ENCODE measurements around the gene TECPR1.

The TECPR1 gene

DNA sequence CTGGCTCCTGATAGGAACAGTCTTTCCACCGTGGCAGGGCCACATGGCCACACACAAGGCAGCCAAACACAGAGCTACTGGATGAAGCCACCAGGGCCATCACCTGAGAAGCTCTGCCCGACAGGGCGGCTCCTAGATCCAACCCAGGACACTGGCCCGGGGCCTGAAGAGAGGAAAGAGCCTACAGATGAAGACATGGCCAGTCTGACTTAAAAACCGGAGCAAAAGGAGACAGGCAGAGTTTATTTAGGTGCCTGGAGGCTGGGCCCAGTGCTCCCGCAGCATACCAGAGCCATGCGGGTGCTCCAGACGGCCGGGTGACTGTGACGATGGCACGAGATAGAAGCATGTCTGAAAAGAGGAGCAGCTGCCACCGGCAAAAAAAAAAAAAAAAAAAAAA, 3.9 kb downstream of the TECPR1 start:
- no peak for DNase-seq

DNA sequence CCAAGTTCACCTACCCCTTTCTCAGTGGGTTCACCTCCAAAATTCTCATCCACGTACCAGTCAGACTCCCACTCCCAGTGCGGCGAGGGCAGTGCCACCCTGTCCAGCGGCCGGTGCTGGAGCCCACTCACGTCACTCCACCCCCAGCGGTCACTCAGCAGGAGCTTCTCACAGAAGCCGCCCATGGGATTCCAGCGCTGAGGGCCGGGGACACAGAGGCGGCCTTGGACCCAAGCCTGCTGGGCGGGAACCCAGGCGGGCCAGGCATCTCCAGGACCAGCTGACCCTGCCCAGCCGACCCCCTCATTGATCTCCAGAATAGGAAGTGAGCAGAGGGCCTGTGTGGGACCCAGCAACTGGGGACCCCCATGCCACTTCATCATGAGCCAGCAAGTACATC, 7.2 kb downstream of the TECPR1 start:
- no peak for DNase-seq

DNA sequence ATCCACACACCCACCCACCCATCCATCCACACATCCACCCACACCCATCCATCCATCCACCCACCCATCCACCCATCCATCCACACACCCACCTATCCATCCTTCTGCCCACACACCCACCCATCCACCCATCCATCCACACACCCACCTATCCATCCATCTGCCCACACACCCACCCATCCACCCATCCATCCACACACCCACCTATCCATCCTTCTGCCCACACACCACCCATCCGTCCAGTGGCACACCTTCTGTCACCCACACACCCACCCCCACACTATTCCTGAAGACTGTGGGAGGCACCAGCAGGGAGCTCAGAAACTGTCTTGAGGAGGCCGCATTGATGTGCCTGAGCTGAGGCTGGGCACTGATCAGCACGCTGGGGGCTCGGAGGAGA, 9.1 kb downstream of the TECPR1 start:
- no peak for DNase-seq

DNA sequence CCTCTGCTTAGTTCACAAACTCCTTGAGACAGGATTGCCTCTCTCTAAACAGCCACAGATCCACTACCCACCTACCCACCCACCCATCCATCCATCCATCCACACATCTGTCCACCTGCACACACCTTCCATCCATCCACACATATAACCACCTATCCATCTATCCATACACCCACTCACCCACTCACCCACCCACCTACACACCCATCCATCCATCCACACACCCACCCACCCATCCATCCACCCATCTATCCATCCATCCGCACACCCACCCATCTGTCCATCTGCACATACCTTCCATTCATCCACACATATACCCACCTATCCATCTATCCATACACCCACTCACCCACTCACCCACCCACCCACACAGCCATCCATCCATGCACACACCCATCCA, 9.7 kb downstream of the TECPR1 start:
- DNase-seq, result no peak

DNA sequence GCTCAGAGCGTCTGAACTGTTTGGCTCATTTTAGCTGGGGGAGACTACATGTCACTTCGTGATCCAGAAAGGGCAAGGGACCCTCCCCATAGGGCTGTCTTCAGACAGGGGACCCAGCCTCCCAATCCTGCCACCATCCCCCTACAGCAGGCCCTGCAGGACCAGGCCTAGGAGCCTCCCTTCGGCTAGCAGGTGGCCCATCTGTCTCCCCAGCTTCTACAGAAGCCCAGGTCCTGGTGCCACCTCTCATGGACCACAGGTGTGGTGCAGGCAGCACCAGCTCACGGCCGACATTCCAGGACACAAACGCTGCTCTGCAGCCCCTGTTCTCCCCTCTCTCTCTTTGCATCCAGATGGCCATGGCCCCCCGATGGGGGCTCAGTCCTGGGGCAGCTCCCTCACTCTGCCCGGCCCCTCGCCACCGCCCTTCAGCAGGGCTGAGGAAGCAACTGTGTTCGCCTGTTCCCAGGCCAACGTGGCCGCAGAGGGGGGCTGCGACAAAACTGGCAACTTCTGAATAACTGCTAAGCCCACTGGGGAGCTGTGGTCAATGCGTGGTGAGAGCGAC, 10.3 kb downstream of the TECPR1 start:
- DNase-seq, result no peak

DNA sequence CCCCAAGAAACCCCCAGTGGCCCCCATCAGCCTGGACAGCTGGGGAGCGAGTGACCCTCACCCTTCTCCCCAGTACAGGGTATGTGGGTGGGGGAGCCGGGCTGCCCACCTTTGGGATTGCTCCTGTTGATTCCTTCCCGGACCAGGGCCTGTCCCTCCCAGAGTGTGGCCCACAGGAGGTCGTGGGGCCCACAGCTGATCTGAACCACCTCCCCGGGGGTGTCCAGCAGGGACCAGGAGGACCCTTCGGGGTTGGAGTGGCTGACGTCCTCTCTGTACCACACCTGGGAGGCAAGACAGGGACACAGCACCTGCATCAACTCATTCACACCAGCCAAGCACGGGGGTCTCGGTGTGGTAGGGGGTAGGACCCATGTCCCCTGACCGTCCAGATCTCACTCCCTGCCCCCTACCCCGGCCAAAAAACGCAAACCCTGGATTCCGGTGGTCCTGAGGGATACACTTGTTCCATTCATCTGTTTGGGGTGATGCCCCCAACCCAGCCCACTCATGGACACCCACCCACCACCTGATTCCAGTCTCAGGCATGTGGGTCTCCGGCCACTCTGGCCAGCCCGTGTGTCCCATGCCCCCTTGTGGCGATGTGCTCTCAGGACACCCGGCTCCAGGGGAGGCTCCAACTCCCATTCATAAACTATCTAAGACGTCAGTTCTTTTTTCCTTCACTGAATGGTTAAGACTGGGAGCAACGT, 10.9 kb downstream of the TECPR1 start:
- no peak for DNase-seq

DNA sequence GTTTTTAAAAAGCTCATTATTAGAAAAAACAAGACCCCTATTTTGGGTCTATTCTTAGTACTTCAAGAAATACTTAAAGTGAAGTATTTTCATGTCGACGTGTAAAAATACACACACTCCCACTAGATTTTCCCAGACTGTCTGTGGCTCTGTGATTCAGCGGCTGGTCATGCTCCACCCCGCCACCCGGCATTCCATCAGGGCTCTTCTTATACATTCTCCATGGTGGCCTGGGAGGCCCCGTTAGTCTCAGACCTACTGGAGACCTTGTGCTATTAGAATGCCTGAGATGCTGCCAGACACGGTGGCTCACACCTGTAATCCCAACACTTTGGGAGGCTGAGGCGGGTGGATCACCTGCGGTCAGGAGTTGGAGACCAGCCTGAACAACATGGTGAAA, 13.1 kb downstream of the TECPR1 start:
- DNase-seq, result no peak

DNA sequence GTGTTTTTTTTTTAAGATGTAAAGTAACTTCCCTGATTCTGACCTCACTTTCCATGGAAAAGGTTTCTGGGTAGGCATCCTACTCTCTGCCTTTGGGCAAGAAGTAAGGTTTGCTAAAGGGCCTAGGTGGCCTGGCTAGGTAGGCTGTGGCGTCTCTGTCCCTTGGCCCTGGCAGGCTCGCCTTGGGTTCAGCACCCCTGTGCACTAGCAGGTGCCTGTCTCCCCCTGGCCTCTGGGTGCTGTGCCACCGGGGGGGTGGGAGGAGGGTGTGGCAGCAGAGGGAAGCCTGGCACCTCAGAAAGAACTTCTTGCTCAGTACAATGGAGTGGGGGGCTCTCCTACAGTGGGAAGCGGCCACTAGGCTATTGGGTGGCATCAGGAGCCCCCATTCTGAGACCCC, 14.0 kb downstream of the TECPR1 start:
- DNase-seq, result no peak

DNA sequence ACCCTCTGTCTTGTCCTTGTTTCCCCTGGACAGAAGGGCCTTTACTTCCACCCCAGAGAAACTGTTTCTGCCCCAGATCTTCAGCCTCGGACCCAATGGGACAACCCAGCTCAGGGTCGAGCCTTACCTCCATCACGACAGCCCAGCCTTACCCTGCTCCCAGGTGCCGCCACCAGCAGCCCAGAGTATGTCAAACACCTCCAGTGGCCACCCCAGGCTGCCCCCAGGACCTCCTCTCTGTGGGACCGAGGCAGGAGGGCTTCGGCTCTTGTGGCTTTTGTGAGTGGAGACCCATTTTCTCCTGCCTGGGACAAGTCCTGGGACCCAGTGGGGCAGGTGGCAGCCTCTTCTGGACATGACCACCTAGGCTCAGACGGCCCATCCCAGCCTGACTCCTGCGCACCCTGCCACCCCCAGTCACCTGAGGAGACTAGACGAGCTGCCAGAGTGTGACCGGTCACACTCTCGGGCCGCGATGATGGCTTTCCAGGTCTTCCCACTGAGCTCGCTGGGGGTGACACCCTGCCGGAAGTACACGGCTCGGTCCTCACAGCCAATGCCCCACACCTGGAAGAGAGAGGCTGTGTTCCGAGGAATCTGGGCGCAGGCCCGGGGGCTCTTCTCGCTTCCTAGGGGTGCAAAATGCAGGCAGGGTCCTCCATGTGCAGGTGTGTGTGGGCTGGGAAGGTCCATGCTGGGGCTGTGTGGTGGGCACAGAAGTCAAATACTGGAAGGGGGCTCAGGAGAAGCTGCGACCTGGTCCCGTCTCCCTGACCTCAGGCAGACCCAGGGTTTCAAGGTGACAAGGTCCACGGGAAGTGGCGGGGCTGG, 15.5 kb downstream of the TECPR1 start:
- no peak for DNase-seq

DNA sequence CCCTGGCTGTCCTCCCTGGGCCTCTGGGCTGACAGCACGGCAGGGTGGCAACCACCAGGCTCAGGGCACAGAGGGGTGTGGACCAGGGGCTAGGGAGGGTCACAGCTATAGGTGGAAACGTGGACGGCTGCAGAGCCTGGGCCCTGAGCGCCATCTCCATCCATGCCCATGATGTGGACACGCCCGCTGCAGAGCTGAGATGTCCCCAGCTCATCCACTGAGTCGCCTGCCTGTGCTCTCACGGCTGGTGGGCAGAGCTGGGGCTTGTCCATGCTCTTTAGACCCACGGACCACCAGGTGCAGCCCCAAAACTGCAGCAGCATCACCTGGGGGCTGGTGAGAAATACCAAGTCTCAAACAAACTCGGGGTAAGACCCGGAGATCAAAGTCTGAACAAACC, 16.1 kb downstream of the TECPR1 start:
- DNase-seq, result no peak

DNA sequence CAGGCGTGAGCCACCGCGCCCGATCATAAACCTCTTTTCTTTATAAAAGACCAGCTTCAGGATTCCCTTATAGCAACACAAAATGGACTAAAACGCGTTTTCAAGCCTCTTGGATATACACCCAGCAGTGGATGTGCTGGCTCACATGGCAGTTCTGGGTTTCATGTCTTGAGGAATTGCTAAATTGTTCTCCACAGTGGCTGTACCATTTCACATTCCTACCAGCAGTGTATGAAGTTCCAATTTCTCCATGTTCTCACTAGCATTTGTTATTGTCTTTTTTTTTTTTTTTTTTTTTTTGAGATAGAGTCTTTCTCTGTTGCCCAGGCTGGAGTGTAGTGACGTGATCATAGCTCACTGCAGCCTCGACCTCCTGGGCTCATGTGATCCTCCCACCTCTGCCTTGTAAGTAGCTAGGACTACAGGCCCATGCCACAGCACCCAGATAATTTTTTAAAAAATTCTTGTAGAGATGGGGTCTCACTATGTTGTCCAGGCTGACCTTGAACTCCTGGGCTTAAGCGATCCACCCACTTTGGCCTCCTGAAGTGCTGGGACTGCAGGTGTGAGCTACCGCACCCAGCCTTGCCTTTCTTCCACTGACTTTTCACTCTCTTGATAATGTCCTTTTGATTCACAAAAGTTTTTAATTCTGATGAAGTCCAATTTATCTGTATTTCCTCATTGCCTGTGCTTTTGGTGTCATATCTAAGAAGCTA, 17.4 kb downstream of the TECPR1 start:
- DNase-seq, result no peak

DNA sequence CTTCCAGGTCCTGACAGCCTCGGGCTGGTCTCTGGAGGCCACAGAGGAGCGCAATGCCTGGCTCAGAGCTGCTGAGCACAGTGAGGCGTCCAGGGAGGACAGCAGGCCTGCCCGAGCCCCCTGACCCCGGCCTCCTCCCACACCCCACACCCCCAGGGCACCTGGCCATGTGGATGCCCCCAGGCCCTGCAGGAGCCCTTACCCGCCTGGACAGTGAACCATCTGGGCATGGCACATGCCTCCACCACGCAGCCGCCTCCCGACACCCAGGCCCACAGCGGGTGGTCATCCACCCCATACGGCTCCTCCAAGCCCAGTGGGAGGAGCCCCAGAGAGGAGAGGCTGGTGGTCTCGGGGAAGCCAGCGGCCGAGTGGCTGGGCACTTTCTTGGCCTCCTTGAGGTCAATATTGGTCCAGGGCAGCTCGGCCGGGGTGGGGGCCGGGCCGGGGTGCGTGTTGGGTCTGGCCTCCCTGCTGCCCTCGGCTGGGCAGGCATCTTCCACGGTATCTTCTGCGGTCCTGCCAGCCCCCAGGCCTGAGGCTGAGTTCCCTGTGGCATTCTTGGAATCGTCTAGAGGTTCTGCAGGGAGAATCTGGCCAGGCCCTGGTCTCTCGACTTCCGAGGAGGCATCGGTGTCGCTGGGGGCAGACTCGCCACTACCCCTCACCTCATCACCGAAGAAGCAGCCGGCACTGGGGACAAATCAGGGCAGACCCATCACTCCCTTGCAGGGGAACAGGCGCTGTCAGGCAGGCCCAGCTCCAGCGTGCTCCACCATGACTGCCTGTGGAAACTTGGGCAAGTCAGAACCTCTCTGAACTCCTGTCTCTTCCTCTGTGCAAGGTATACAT, 18.6 kb downstream of the TECPR1 start:
- no peak for DNase-seq

DNA sequence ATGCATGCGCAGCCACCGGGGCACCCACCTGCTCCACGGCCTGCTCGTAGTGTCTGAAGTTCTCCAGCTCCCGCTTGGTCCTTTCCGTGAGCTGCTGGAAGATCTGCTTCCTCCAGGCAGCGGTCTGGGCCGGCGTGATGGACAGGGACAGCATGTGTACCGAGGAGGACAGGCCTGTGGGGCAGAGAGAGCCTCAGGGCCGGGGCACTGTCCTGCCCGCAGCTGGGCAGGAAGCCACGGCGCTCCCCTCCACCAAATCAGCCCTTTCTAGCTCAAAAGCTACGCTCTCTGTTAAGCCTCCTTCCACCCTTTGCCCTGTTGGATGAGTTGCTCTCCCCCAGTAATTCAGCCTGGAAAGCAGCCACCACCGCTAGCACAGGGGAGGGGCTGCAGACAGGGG, 19.2 kb downstream of the TECPR1 start:
- no peak for DNase-seq

DNA sequence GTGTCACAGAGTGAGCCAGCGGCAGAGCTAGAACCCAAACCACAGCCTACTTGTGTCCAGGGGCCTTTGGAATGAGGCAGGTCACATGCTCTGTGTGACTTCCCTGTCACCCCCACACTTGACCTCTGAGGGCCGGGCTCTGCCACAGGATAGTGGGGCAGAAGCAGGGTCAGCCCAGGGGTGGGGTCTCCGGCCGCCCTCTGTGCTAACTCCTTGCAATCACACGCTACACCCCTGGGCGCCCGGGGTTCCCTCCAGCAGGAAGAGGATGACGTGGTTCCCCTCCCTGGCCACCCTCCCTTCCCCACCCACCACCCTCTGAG, 19.8 kb downstream of the TECPR1 start:
- DNase-seq, result no peak

DNA sequence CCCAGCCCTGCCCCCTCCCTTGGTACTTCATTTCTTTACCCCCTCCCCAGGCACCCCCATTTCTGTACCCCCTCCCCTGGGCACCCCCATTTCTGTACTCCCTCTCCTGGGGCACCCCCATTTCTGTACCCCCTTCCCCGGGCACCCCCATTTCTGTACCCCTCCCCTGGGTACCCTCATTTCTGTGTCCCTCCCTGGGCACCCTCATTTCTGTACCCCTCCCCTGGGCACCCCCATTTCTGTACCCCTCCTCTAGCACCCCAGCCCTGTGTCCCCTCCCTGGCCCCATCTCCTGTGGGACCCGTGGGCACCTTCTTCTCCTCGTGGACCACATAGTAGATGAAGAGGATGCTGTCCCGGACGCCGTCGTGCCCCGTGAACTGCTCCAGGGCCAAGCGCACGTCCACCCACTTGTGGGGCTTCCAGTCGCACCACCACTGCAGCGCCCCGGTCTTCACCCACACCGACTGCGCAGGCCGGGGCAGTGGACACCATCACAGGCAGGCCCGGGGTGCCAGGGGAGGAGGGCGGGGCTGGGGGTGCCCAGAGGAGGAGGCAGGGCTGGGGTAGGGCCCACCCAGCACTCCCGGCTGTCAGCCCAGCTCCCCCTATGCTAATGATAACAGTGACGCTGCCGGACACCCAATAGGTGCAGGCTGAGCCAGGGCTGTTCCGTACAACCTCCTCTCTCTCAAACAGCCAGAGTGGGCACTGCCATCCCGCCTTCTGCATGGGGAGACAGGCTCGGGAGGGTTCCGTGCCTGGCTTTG, 20.4 kb downstream of the TECPR1 start:
- no peak for DNase-seq

DNA sequence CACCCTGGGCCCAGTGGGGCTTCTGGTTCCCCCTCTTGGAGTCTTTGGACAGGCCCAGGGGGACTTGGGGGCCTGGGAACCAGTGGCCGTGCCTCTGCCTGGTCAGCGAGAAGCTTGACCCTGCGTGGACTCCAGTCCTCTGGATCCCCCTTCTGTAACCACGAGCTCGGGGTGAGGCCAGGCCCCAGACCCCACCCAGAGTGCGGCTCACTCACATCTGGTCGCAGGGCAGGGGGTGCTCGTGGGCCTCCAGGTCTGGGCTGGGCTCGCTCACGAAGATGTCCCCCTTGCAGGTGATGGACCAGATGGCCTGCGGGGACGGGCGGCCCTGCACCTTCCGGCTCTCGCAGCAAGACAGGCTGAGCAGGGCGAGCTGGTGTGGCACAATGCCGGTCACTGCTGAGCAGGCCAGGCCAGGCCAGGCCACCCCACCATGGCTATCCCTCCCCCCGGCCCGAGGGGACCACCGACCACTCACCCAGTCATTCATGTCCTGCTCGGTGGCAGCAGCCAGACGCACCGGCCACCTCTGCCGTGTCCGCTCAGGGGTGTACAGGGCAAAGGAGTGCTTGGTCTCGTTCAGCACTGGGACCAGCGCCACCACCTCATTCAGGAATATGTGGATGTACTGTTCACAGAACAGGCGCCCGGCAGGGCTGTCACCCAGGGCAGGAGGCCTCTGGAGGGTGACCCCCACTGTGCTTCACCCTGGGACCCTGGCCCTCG, 21.1 kb downstream of the TECPR1 start:
- DNase-seq, result no peak

DNA sequence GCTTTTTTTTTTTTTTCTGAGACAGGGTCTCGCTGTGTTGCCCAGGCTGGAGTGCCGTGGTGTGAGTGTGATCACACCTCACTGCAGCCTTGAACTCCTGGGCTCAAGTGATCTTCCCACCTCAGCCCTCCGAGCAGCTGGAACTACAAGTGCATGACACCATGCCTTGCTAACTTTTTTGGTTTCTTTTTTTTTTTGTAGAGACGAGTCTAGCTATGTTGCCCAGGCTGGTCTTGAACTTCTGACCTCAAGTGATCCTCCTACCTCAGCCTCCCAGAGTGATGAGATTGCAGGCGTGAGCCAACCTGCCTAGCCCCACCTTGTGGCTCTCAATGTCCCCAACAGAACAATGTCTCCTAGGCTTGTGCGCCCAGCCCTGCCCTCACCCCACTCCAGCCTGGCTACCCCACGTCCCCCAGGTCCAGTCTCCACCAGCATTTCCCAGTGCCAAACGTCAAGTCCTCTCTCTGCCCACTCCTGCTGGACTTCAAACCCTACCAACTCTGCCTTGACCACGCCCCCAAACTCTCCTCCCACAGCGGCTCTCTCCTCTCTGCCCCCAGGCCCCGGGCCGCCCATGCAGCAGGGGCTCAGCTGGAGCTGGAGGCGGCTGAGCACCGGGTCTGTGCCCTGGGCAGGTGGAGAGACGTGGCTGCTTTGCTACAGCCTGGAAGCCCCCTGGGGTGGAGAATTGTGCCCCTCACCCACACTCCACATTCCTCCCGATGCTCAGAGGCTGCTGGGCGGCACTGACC, 21.9 kb downstream of the TECPR1 start:
- no peak for DNase-seq

DNA sequence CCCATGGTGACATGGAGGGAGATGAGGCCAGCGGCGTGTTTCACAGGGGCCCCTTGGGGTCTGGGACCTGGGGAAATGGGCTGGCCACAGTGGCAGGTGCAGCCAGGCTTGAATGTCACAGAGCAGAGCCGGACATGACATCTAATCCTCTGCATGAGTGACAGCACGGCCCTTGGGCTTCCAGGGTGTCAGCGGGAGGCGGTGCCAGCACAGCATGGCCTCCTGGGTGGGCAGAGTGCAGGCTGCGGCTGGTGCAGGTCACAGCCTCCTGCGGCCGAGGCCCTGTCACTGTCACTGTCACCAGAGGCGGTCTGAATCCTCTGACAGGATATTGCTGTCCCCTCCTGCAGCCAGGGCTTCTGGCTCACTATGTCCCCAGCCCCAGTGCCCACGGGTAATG, 22.6 kb downstream of the TECPR1 start:
- no peak for DNase-seq

DNA sequence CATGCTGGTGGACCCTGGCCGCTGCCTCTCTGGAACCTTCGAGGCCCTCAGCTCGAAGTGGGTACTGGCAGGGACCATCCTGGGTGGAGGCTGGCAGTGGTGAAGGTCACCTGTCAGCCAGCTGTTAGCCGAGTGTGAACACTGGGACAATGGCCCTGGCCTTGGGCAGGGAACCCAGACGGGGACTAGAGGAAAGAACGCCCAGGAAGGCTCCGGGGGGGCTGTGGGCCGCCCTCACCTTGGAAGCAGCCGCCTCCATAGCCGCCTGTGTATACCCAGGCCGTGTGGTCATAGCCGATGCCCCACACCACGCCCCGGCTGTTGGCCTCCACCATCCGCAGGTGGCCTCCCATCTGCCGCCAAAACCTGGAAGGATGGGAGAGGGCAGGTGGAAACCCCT, 23.2 kb downstream of the TECPR1 start:
- DNase-seq, result no peak

DNA sequence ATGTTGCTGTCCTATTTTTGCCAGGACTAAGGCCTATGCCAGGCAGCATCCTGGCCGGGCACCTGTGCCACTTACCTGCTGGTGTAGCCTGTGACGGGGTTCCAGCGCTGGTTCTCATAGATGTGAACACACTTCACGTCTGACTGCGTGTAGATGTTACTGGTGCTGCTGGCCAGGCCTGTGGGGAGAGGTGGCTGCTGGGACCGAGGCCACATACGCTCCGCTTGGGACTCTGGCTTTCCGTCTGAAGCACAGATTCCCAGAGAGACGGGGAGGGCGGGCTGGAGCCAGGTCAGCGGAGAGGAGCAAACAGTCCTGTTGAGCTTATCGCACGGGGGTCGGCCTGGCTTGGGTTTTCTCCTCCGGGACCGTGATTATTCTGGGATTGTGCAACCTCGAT, 24.1 kb downstream of the TECPR1 start:
- DNase-seq, result no peak
